GM23338 (cell line): ENCODE measurements around the gene ACTR1A. TPM values are rescaled to one million over a fixed set of nuclear protein-coding genes. Genes with fewer than 3 reads are reported as not detected.

Experiments used
- ATAC-seq: fragments of 200-7000 bp; cut with Tn5 transposase; 3 replicates; pipeline ENCODE4 v1.9.1; 2020
- DNase-seq: peaks from one replicate; pipeline ENCODE4 v3.0.0-alpha.2; 2015; ENCODE audit warnings: low spot score
- H2AFZ ChIP-seq: fragments of 200-600 bp; sonication (generic); 2 replicates; pipeline ENCODE4 v1.8.0; 2016; ENCODE audit warnings: antibody characterized with exemption, mild to moderate bottlenecking, moderate library complexity
- H3F3A ChIP-seq: fragments of 200-600 bp; sonication (generic); replicated peaks from 2 replicates; pipeline ENCODE4 v1.8.0; 2017; ENCODE audit warnings: antibody characterized with exemption, mixed run types, low read depth
- H3K27ac ChIP-seq: fragments of 200-600 bp; sonication (generic); 2 replicates; pipeline ENCODE4 v1.6.1; 2016; ENCODE audit warnings: low read depth
- H3K27me3 ChIP-seq: fragments of 200-600 bp; sonication (generic); 2 replicates; pipeline ENCODE4 v1.8.0; 2016; ENCODE audit warnings: mild to moderate bottlenecking, mixed run types, moderate library complexity; ENCODE audit not compliant: insufficient read depth
- H3K36me3 ChIP-seq: fragments of 200-600 bp; sonication (generic); 2 replicates; pipeline ENCODE4 v1.8.0; 2016; ENCODE audit warnings: mild to moderate bottlenecking; ENCODE audit not compliant: insufficient read depth
- H3K4me1 ChIP-seq: fragments of 200-600 bp; sonication (generic); 2 replicates; pipeline ENCODE4 v1.8.0; 2016; ENCODE audit warnings: mild to moderate bottlenecking, moderate library complexity; ENCODE audit not compliant: insufficient read depth
- H3K4me2 ChIP-seq: fragments of 200-600 bp; sonication (generic); 2 replicates; pipeline ENCODE4 v1.7.1; 2017; ENCODE audit warnings: mixed run types
- H3K4me3 ChIP-seq: fragments of 200-600 bp; sonication (generic); 2 replicates; pipeline ENCODE4 v1.6.1; 2016; ENCODE audit warnings: mixed run types
- H3K79me2 ChIP-seq: fragments of 200-600 bp; sonication (generic); replicated peaks from 2 replicates; pipeline ENCODE4 v1.8.0; 2017; ENCODE audit warnings: mild to moderate bottlenecking; ENCODE audit not compliant: insufficient read depth
- H3K9me2 ChIP-seq: fragments of 200-600 bp; sonication (generic); 2 replicates; pipeline ENCODE4 v1.8.0; 2017; ENCODE audit not compliant: insufficient read depth
- H4K20me1 ChIP-seq: fragments of 200-600 bp; sonication (generic); replicated peaks from 2 replicates; pipeline ENCODE4 v1.8.0; 2017; ENCODE audit warnings: mild to moderate bottlenecking; ENCODE audit not compliant: insufficient read depth
- H3K27ac Mint-ChIP-seq: 2 replicates; pipeline ENCODE4 v1.8.0; 2020; ENCODE audit warnings: inconsistent platforms, mild to moderate bottlenecking, moderate library complexity, mixed read lengths
- H3K27me3 Mint-ChIP-seq: 3 replicates; pipeline ENCODE4 v1.8.0; 2022; ENCODE audit warnings: low read depth, mild to moderate bottlenecking, moderate library complexity, mixed read lengths, inconsistent platforms; ENCODE audit not compliant: insufficient read depth, poor library complexity
- H3K36me3 Mint-ChIP-seq: 3 replicates; pipeline ENCODE4 v1.8.0; 2021; ENCODE audit warnings: low read depth, mild to moderate bottlenecking, inconsistent platforms, moderate library complexity, mixed read lengths
- H3K4me1 Mint-ChIP-seq: 3 replicates; pipeline ENCODE4 v1.8.0; 2020; ENCODE audit warnings: mild to moderate bottlenecking, inconsistent platforms, mixed read lengths
- H3K4me3 Mint-ChIP-seq: 3 replicates; pipeline ENCODE4 v1.8.0; 2021; ENCODE audit warnings: moderate library complexity, mild to moderate bottlenecking, inconsistent platforms, mixed read lengths
- H3K9me3 Mint-ChIP-seq: 3 replicates; pipeline ENCODE4 v1.8.0; 2020; ENCODE audit warnings: moderate library complexity, mild to moderate bottlenecking, inconsistent platforms, mixed read lengths
- CREB1 ChIP-seq: fragments of 250-450 bp; sonication (Bioruptor Pico); IDR thresholded peaks from 2 replicates; pipeline ENCODE4 v1.5.0; 2020; ENCODE audit warnings: low read depth, mild to moderate bottlenecking, moderate library complexity
- ETS1 ChIP-seq: IDR thresholded peaks from 2 replicates; pipeline ENCODE4 v1.6.1; 2016; ENCODE audit warnings: antibody characterized with exemption
- EZH2 ChIP-seq: fragments of 200-600 bp; sonication (generic); IDR thresholded peaks from one replicate; pipeline ENCODE4 v1.8.0; 2017; ENCODE audit warnings: antibody characterized with exemption, mild to moderate bottlenecking, low read depth; ENCODE audit not compliant: unreplicated experiment
- EZH2phosphoT487 ChIP-seq: fragments of 200-600 bp; sonication (generic); IDR thresholded peaks from one replicate; pipeline ENCODE4 v1.8.1; 2018; ENCODE audit warnings: antibody characterized with exemption; ENCODE audit not compliant: unreplicated experiment
- NANOG ChIP-seq: IDR thresholded peaks from 2 replicates; pipeline ENCODE4 v1.6.1; 2016; ENCODE audit warnings: antibody characterized with exemption, borderline replicate concordance
- POLR2AphosphoS5 ChIP-seq: IDR thresholded peaks from 2 replicates; pipeline ENCODE4 v1.6.1; 2016; ENCODE audit warnings: antibody characterized with exemption, low read depth
- REST ChIP-seq: IDR thresholded peaks from one replicate; pipeline ENCODE4 v1.6.1; 2018; ENCODE audit warnings: antibody characterized with exemption; ENCODE audit not compliant: unreplicated experiment
- STAT1 ChIP-seq: IDR thresholded peaks from one replicate; pipeline ENCODE4 v1.6.1; 2016; ENCODE audit warnings: antibody characterized with exemption; ENCODE audit not compliant: unreplicated experiment
- ZNF114 ChIP-seq: fragments of 250-450 bp; sonication (Bioruptor Pico); IDR thresholded peaks from 2 replicates; pipeline ENCODE4 v1.5.0; 2020; ENCODE audit warnings: mild to moderate bottlenecking, moderate library complexity
- polyA plus RNA-seq: library from polyadenylated mRNA; unstranded; fragments of >200 nt; fragmentation: Nextera tagmentation; extraction: Ambion mirVana; gene quantifications from 2 replicates; pipeline ENCODE4 v1.2.1, GENCODE V29; 2016
- total RNA-seq: library from RNA; depleted of rRNA; stranded (reverse); fragments of >200 nt; shearing (Covaris generic); gene quantifications from 2 replicates; pipeline ENCODE4 v1.2.3, GENCODE V29; 2014
- TF ChIP-seq, protein P1 (sequence below): fragments of 250-450 bp; sonication (Bioruptor Pico); IDR thresholded peaks from 2 replicates; pipeline ENCODE4 v1.5.0; 2020; ENCODE audit warnings: mild to moderate bottlenecking, moderate library complexity
- TF ChIP-seq, protein P2 (sequence below), 2 experiments: fragments of 200-600 bp in 1 of 2; sonication (generic) in 1 of 2; conservative IDR thresholded peaks; 2 replicates each; pipeline versions ENCODE4 v1.5.1 to v1.6.1; 2016 to 2017; ENCODE audit warnings: antibody characterized with exemption in 2 of 2, low read depth in 2 of 2, mild to moderate bottlenecking in 2 of 2, moderate library complexity in 1 of 2

ACTR1A gene
- total and polyA plus RNA-seq, 2 experiments from 2014 or later = 39.4 to 101 TPM

GRCh38 chr10:102438374-102438773, 64.1 kb downstream of the ACTR1A start (continued):
- TF ChIP-seq CREB1 (CRISPR knock-in tag) (no peak), STAT1 (no peak), ETS1 (no peak), POLR2AphosphoS5 (no peak)

DNA sequence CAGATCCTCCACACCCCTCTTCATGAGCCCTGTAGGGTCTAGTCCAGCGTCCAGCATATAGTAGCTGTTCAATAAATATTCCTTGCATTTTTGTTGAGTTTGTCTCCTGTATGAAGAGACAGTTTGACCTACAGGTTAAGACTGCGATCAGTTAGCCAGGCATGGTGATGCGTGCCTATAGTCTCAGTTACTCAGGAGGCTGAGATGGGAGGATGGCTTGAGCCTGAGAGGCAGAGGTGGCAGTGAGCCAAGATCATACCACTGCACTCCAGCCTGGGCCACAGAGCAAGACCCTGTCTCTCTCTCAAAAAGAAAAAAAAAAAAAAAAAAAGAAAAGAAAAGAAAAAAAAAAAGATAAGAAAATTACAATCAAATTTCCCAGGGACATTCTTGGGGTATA, 65.0 kb downstream of the ACTR1A start:
- peaks cover 47% of the 10 kb centered on the region for H3K27me3 Mint-ChIP-seq
- TF ChIP-seq EZH2phosphoT487 (no peak), ZNF114 (CRISPR knock-in tag) (no peak), POLR2AphosphoS5 (no peak), STAT1 (no peak), CREB1 (CRISPR knock-in tag) (no peak), NANOG (no peak), REST (no peak), ETS1 (no peak), EZH2 (no peak)
- TF ChIP-seq, protein P1, sequence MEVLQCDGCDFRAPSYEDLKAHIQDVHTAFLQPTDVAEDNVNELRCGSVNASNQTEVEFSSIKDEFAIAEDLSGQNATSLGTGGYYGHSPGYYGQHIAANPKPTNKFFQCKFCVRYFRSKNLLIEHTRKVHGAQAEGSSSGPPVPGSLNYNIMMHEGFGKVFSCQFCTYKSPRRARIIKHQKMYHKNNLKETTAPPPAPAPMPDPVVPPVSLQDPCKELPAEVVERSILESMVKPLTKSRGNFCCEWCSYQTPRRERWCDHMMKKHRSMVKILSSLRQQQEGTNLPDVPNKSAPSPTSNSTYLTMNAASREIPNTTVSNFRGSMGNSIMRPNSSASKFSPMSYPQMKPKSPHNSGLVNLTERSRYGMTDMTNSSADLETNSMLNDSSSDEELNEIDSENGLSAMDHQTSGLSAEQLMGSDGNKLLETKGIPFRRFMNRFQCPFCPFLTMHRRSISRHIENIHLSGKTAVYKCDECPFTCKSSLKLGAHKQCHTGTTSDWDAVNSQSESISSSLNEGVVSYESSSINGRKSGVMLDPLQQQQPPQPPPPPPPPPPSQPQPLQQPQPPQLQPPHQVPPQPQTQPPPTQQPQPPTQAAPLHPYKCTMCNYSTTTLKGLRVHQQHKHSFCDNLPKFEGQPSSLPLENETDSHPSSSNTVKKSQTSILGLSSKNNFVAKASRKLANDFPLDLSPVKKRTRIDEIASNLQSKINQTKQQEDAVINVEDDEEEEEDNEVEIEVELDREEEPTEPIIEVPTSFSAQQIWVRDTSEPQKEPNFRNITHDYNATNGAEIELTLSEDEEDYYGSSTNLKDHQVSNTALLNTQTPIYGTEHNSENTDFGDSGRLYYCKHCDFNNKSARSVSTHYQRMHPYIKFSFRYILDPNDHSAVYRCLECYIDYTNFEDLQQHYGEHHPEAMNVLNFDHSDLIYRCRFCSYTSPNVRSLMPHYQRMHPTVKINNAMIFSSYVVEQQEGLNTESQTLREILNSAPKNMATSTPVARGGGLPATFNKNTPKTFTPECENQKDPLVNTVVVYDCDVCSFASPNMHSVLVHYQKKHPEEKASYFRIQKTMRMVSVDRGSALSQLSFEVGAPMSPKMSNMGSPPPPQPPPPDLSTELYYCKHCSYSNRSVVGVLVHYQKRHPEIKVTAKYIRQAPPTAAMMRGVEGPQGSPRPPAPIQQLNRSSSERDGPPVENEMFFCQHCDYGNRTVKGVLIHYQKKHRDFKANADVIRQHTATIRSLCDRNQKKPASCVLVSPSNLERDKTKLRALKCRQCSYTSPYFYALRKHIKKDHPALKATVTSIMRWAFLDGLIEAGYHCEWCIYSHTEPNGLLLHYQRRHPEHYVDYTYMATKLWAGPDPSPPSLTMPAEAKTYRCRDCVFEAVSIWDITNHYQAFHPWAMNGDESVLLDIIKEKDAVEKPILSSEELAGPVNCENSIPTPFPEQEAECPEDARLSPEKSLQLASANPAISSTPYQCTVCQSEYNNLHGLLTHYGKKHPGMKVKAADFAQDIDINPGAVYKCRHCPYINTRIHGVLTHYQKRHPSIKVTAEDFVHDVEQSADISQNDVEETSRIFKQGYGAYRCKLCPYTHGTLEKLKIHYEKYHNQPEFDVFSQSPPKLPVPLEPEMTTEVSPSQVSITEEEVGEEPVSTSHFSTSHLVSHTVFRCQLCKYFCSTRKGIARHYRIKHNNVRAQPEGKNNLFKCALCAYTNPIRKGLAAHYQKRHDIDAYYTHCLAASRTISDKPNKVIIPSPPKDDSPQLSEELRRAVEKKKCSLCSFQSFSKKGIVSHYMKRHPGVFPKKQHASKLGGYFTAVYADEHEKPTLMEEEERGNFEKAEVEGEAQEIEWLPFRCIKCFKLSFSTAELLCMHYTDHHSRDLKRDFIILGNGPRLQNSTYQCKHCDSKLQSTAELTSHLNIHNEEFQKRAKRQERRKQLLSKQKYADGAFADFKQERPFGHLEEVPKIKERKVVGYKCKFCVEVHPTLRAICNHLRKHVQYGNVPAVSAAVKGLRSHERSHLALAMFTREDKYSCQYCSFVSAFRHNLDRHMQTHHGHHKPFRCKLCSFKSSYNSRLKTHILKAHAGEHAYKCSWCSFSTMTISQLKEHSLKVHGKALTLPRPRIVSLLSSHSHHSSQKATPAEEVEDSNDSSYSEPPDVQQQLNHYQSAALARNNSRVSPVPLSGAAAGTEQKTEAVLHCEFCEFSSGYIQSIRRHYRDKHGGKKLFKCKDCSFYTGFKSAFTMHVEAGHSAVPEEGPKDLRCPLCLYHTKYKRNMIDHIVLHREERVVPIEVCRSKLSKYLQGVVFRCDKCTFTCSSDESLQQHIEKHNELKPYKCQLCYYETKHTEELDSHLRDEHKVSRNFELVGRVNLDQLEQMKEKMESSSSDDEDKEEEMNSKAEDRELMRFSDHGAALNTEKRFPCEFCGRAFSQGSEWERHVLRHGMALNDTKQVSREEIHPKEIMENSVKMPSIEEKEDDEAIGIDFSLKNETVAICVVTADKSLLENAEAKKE (CRISPR knock-in tag) = no peak
- TF ChIP-seq, protein P2, sequence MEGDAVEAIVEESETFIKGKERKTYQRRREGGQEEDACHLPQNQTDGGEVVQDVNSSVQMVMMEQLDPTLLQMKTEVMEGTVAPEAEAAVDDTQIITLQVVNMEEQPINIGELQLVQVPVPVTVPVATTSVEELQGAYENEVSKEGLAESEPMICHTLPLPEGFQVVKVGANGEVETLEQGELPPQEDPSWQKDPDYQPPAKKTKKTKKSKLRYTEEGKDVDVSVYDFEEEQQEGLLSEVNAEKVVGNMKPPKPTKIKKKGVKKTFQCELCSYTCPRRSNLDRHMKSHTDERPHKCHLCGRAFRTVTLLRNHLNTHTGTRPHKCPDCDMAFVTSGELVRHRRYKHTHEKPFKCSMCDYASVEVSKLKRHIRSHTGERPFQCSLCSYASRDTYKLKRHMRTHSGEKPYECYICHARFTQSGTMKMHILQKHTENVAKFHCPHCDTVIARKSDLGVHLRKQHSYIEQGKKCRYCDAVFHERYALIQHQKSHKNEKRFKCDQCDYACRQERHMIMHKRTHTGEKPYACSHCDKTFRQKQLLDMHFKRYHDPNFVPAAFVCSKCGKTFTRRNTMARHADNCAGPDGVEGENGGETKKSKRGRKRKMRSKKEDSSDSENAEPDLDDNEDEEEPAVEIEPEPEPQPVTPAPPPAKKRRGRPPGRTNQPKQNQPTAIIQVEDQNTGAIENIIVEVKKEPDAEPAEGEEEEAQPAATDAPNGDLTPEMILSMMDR (conservative IDR thresholded peaks at IDR 0.05; ENCODE audit: low read depth in 2 of 2) = no peak

More for the DNA sequence above, 65.0 kb downstream of the ACTR1A start:
- DNase-seq (no peak), ATAC-seq (no peak)
- Histone ChIP-seq H4K20me1 (no peaks in the 10 kb centered on the region; the same call in 1 of the 2 replicates), H3K4me3 (no peak overlapping the region), H3K36me3 (no peaks in the 10 kb centered on the region), H3F3A (no peaks in the 10 kb centered on the region), H3K27me3 (peaks cover 56% of the 10 kb centered on the region), H3K4me1 (peaks cover 16% of the 10 kb centered on the region; the same call in 1 of the 2 replicates), H3K79me2 (no peaks in the 10 kb centered on the region), H2AFZ (no peak overlapping the region), H3K9me2 (no peaks in the 10 kb centered on the region), H3K4me2 (no peak overlapping the region), H3K27ac (no peak overlapping the region)
- Mint-ChIP-seq H3K36me3 (no peaks in the 10 kb centered on the region; the same call in 2 of the 3 replicates), H3K9me3 (no peaks in the 10 kb centered on the region), H3K4me3 (no peak overlapping the region), H3K4me1 (peaks cover 21% of the 10 kb centered on the region), H3K27ac (no peak overlapping the region)
